ENCODE measurements around the gene NSD1. TPM values are rescaled to one million over a fixed set of nuclear protein-coding genes. Genes with fewer than 3 reads are reported as not detected.

The NSD1 gene
- total and polyA plus RNA-seq, 2 experiments from 2014 or later: 26.6 to 28.8 TPM

GRCh38 chr5:177332031-177332895 lies 198.7 kb downstream of the NSD1 start:
- no peaks in the 10 kb centered on the region for H3K9me3 ChIP-seq (ENCODE audit: low read depth)
- H3K27me3 ChIP-seq: no peaks in the 10 kb centered on the region
- H3K79me2 ChIP-seq: no peaks in the 10 kb centered on the region
- no peak overlapping the region for H3K4me3 ChIP-seq
- no peak overlapping the region for H3K4me2 ChIP-seq
- H3K4me1 ChIP-seq (ENCODE audit: insufficient read depth): no peaks in the 10 kb centered on the region
- TF ChIP-seq CTCF (IDR thresholded peaks at IDR 0.05; ENCODE audit: poor library complexity) (no peak), EZH2 (IDR thresholded peaks at IDR 0.05; ENCODE audit: borderline replicate concordance) (no peak)
- WGBS (ENCODE audit: low lambda C conversion rate, missing lambda C conversion rate): 98% methylated on average over 31 of the region's 35 CpGs
- no peaks in the 10 kb centered on the region for H3K9me2 ChIP-seq (replicated peaks; ENCODE audit: insufficient read depth)
- no peak overlapping the region for H3K27ac ChIP-seq
- no peak for DNase-seq (ENCODE audit: low spot score)
- H4K20me1 ChIP-seq (ENCODE audit: insufficient read depth, poor library complexity, severe bottlenecking): no peaks in the 10 kb centered on the region
- H3K36me3 ChIP-seq (replicated peaks; ENCODE audit: insufficient read depth, low read depth): no peaks in the 10 kb centered on the region
- H2AFZ ChIP-seq: no peak overlapping the region

GRCh38 chr5:177332896-177333260 lies 199.3 kb downstream of the NSD1 start:
- Histone ChIP-seq H3K36me3 (replicated peaks; ENCODE audit: insufficient read depth, low read depth) (no peaks in the 10 kb centered on the region), H3K79me2 (no peaks in the 10 kb centered on the region), H3K4me1 (ENCODE audit: insufficient read depth) (no peaks in the 10 kb centered on the region), H4K20me1 (ENCODE audit: insufficient read depth, poor library complexity, severe bottlenecking) (no peaks in the 10 kb centered on the region), H3K4me2 (no peak overlapping the region), H3K9me2 (replicated peaks; ENCODE audit: insufficient read depth) (no peaks in the 10 kb centered on the region), H3K4me3 (no peak overlapping the region), H3K27ac (no peak overlapping the region), H2AFZ (no peak overlapping the region), H3K27me3 (no peaks in the 10 kb centered on the region), H3K9me3 (ENCODE audit: low read depth) (no peaks in the 10 kb centered on the region)
- DNase-seq (ENCODE audit: low spot score): no peak
- 95% methylated on average over 13 of the region's 13 CpGs for WGBS (ENCODE audit: low lambda C conversion rate, missing lambda C conversion rate)
- TF ChIP-seq EZH2phosphoT487 (IDR thresholded peaks at IDR 0.05; ENCODE audit: low read depth, severe bottlenecking, unreplicated experiment): no peak
- TF ChIP-seq CTCF (IDR thresholded peaks at IDR 0.05; ENCODE audit: poor library complexity): no peak
- TF ChIP-seq EZH2 (IDR thresholded peaks at IDR 0.05; ENCODE audit: borderline replicate concordance): no peak

- no peak for DNase-seq (ENCODE audit: low spot score)
- Histone ChIP-seq H4K20me1 (ENCODE audit: insufficient read depth, poor library complexity, severe bottlenecking) (no peaks in the 10 kb centered on the region), H3K27ac (no peak overlapping the region), H3K4me3 (no peak overlapping the region), H3K79me2 (no peaks in the 10 kb centered on the region), H3K9me3 (ENCODE audit: low read depth) (no peaks in the 10 kb centered on the region), H3K4me2 (no peak overlapping the region), H3K36me3 (replicated peaks; ENCODE audit: insufficient read depth, low read depth) (no peaks in the 10 kb centered on the region), H2AFZ (no peak overlapping the region), H3K27me3 (no peaks in the 10 kb centered on the region), H3K9me2 (replicated peaks; ENCODE audit: insufficient read depth) (no peaks in the 10 kb centered on the region), H3K4me1 (ENCODE audit: insufficient read depth) (no peaks in the 10 kb centered on the region)
- WGBS (ENCODE audit: low lambda C conversion rate, missing lambda C conversion rate): 94% methylated on average over 16 of the region's 16 CpGs
- TF ChIP-seq EZH2 (IDR thresholded peaks at IDR 0.05; ENCODE audit: borderline replicate concordance) (no peak), EZH2phosphoT487 (IDR thresholded peaks at IDR 0.05; ENCODE audit: low read depth, severe bottlenecking, unreplicated experiment) (no peak), CTCF (IDR thresholded peaks at IDR 0.05; ENCODE audit: poor library complexity) (no peak)
Measured at GRCh38 chr5:177333420-177334154, 200.0 kb downstream of the NSD1 start.
